ENCODE data around the gene NBPF26.
"Not testable (repeated sequence)": the region's sequence is repeated elsewhere in the genome, so short reads cannot be mapped to it uniquely, and the experiment has no call there.

NBPF26 gene

DNA sequence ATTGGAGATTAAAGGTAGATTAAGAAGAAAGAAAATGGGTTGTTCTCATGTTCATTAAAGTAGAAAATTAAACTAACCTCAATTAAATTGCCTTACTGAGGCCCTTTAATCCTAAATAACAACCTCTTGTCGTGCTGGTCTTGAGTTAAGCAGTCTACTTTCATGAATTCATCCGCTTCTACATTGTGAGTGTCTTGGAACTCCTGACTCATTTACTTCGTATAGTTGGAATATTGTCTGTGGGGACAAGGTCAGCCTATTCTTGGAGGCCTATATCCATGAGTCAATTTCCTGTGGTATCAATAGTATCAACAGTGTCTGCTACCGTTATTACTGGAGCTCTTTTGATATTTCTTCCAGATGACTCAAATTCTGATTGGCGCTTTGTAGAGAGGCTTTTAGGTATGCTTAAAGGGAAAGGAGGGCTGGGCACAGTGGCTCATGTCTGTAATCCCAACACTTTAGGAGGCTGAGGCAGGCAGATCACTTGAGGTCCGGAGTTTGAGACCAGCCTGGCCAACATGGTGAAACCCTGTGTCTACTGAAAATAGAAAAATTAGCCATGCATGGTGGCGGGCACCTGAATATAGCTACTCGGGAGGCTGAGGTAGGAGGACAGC, 136.0 kb downstream of the NBPF26 start:
- DNase-seq = not testable (repeated sequence)

DNA sequence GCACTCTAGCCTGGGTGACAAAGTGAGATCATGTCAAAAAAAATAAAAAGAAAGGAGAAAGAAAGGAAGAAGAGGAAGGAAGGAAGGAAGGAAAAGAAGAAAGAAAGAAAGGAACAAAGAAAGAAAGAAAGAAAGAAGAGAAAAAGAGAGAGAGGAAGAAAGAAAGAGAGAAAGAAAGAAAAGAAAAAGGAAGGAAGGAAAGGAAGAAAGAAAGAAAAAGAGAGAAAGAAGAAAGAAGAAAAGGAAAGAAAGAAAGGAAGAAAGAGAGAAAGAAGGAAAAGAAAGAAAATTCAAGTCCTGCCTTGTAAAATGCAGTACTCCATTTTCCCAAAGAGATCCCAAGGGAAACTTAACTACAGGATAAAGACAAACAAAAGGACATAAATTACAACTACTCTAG, 154.5 kb downstream of the NBPF26 start:
- DNase-seq = not testable (repeated sequence)

DNA sequence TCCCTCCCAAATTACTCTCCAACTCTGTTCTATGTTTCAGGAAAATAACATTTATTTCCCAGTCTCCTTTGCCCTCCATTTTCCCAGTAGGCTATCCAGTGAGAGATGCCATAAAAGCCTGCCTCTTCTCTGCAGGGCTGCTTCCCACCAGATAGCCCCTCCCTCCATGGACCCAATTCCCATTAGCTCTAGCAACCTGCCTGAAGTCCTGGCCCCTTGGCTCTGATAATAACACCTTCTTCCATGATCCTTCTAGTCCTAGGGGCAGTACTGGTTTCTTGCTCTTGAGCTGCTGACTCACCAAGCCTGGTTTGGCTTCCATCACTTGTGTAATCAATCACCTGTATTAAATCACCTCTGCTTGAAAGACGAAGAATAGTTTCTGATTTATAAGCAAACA, 156.3 kb downstream of the NBPF26 start:
- DNase-seq = not testable (repeated sequence)

DNA sequence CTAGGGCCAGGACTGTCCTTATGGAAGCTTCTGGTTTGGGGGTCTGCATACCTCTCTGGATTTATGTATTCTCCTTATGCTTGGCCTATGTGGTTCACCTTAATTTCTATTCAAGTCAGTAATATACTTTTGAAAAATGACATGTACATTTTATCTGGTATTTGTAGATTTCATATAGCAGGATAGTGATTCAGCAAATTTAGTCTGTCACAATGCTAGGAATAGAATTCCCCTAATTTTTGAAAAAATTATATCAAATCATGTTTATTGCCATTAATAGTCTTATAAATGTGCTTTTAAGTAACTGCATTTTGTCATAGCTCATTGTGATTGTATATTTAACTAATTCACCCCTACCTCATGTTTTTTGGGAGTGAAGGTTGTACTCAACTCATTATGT, 158.2 kb downstream of the NBPF26 start:
- not testable (repeated sequence) for DNase-seq
